Memory B cell (primary cell): ENCODE data around the gene NDFIP2.
A peak's percentile ranks its signal among the peaks of the same experiment; 100 is the strongest.

ENCODE experiments used
- ATAC-seq: fragments of 150-1000 bp; cut with Tn5 transposase; 2 replicates; pipeline ENCODE4 v1.10.0; 2021; ENCODE audit warnings: low read depth, mild to moderate bottlenecking, moderate library complexity
- DNase-seq, 2 donors: peaks; one replicate each; pipeline ENCODE4 v3.0.0; 2022; ENCODE audit warnings: low spot score in 2 of 2
- H3K27ac Mint-ChIP-seq: one replicate; pipeline ENCODE4 v1.8.0; 2022; ENCODE audit warnings: mild to moderate bottlenecking, moderate library complexity, mixed read lengths
- H3K27me3 Mint-ChIP-seq: one replicate; pipeline ENCODE4 v1.8.0; 2022; ENCODE audit warnings: mixed read lengths
- H3K36me3 Mint-ChIP-seq: one replicate; pipeline ENCODE4 v1.8.0; 2022; ENCODE audit warnings: mild to moderate bottlenecking, mixed read lengths
- H3K4me1 Mint-ChIP-seq: one replicate; pipeline ENCODE4 v1.8.0; 2022; ENCODE audit warnings: mixed read lengths
- H3K4me3 Mint-ChIP-seq: one replicate; pipeline ENCODE4 v1.8.0; 2022; ENCODE audit warnings: mild to moderate bottlenecking, moderate library complexity, mixed read lengths
- H3K9me3 Mint-ChIP-seq: one replicate; pipeline ENCODE4 v1.8.0; 2022; ENCODE audit warnings: mixed read lengths

The NDFIP2 gene

DNA sequence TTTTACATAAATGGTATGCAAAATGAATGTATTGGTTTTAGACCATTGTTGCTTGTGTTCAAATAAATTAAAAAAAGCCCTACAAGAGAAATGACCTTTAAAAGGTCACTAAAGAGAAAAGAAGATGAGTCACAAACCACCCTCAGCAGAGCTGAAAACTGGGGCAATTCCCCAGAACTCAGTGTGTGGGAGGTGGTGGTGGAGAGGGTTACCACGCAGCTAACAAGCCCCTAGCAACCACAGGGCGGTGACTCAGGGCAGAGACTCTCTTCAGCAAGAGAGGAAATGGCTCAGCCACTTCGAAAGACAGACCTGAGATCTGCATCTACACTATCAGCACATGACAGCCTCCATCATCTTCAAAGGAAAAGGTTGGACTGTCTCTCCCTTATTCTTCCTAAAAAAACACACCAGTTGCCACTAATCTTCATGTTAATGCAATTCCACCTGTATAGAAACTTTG lies 29.4 kb upstream of the NDFIP2 start:
- H3K27me3 Mint-ChIP-seq: peaks cover 9% of the 10 kb centered on the region
- H3K36me3 Mint-ChIP-seq: no peaks in the 10 kb centered on the region
- no peak overlapping the region for H3K27ac Mint-ChIP-seq
- peaks cover 11% of the 10 kb centered on the region for H3K4me1 Mint-ChIP-seq
- ATAC-seq (peak; percentile 77), DNase-seq (no peak)
- peaks cover 2% of the 10 kb centered on the region for H3K9me3 Mint-ChIP-seq
- no peak overlapping the region for H3K4me3 Mint-ChIP-seq

DNA sequence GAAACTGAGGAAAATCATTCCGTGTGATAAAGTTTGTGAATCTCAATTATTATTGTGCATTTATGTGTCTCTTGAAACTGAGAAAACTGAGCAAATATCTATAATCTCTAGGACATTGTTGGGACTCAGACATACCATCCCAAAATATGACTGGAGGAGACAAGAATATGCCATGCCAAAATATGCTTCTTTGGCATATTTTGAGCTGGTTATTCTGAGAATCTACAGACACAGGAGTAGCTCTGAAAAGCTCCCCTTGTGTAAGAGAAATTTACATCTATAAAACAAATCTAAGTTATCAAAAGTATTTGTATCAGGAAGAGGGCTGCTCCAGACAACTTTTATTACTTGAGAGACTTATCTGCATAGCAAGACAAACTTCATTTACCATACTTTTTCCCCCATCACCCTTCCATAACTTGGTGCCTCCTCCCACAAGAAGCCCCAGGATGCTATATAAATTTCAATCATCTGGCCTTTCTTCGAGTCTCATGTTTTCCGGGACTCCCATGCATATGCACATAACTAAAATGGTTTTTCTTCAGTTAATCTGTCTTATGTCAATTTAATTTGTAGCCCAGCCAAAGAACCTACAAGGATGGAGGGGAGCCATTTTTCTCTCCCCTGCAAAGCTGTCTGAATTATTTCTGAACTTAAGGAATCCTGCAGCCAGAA lies 28.6 kb upstream of the NDFIP2 start:
- no peak for ATAC-seq
- Mint-ChIP-seq H3K9me3 (peaks cover 2% of the 10 kb centered on the region), H3K4me3 (no peak overlapping the region), H3K27ac (no peak overlapping the region), H3K4me1 (peaks cover 11% of the 10 kb centered on the region), H3K27me3 (peaks cover 9% of the 10 kb centered on the region), H3K36me3 (no peaks in the 10 kb centered on the region)
- no peak for DNase-seq

DNA sequence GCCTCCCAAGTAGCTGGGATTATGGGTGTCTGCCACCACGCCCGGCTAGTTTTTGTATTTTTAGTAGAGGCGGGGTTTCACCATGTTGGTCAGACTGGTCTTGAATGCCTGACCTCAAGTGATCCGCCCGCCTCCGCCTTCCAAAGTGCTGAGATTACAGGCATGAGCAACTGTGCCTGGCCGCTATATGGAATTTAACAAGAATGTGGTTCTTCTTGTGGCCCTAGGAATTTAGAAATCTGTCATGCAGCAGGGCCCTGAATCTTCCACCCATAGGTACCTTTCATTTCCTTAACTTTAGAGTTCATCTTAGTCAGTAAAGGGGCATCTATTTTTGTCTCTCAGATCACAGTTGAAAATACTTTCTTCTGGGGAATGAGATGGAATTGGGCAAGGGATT lies 25.6 kb upstream of the NDFIP2 start:
- peaks cover 10% of the 10 kb centered on the region for H3K27me3 Mint-ChIP-seq
- H3K4me3 Mint-ChIP-seq: no peak overlapping the region
- peaks cover 5% of the 10 kb centered on the region for H3K4me1 Mint-ChIP-seq
- DNase-seq: no peak
- H3K36me3 Mint-ChIP-seq: no peaks in the 10 kb centered on the region
- no peak overlapping the region for H3K27ac Mint-ChIP-seq
- H3K9me3 Mint-ChIP-seq: no peaks in the 10 kb centered on the region
- no peak for ATAC-seq

DNA sequence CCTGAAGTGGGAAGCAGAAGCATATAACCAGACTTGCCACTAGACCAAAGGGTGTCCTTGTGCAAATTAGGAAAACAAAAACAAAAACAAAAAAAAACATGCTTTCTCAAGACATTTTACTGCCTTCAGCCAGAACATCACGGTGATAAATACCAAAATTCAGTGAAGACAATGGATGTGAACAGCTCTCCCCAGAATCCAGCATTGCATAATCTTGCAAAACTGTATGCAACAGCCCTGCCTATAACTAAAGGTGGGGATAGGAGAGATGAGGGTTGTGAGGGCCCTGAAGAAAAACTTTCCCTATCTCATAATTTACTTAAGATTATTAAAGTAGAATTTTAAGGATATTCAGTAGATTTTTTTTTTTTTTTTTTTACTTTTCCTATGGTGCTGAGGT lies 24.9 kb upstream of the NDFIP2 start:
- H3K4me1 Mint-ChIP-seq: peaks cover 5% of the 10 kb centered on the region
- no peak overlapping the region for H3K27ac Mint-ChIP-seq
- DNase-seq: no peak
- no peaks in the 10 kb centered on the region for H3K9me3 Mint-ChIP-seq
- H3K4me3 Mint-ChIP-seq: no peak overlapping the region
- H3K27me3 Mint-ChIP-seq: peaks cover 10% of the 10 kb centered on the region
- no peak for ATAC-seq
- no peaks in the 10 kb centered on the region for H3K36me3 Mint-ChIP-seq

DNA sequence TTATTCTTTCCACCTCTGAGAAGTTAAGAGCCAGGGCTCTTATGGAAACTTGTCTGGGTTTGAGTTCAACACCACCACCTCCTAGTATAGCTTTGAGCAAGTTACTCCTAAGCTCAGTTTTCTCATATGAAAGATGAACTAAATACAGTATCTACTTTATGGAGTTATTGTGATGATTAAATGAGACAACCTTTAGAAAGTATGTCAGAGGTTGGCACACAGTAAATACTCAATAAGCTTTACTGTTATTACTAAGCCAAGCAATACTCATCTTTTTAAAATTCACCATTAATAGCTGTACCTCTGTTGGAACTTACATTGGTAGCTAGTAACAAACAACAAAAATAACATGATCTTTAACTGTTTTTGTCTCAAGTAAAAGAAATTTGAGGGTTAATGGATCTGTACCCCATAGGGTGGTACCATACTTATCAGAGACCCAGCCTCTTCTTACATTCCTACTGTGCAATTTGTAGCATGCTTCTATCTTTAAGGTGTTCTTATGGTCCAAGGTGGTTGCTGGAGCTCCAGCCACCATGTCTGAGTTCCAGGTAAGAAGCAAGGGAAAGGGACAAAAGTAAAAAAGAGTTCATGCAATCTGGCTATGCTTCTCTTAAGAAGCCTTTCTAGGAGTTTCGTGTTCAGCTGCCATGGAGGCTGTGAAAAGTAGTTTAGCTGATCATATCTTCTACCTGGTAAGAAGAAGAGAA lies 24.1 kb upstream of the NDFIP2 start:
- H3K4me3 Mint-ChIP-seq: no peak overlapping the region
- peaks cover 1% of the 10 kb centered on the region for H3K4me1 Mint-ChIP-seq
- H3K36me3 Mint-ChIP-seq: peaks cover 2% of the 10 kb centered on the region
- H3K9me3 Mint-ChIP-seq: no peaks in the 10 kb centered on the region
- ATAC-seq: no peak
- peaks cover 12% of the 10 kb centered on the region for H3K27me3 Mint-ChIP-seq
- DNase-seq: no peak
- H3K27ac Mint-ChIP-seq: no peak overlapping the region

GRCh38 chr13:79457390-79457789 lies 23.6 kb upstream of the NDFIP2 start:
- Mint-ChIP-seq H3K4me1 (no peaks in the 10 kb centered on the region), H3K27ac (no peak overlapping the region), H3K4me3 (no peak overlapping the region)

GRCh38 chr13:79457948-79458347 lies 23.0 kb upstream of the NDFIP2 start:
- H3K27ac Mint-ChIP-seq: no peak overlapping the region
- H3K4me1 Mint-ChIP-seq: no peaks in the 10 kb centered on the region
- H3K9me3 Mint-ChIP-seq: no peaks in the 10 kb centered on the region
- H3K36me3 Mint-ChIP-seq: peaks cover 2% of the 10 kb centered on the region
- no peak overlapping the region for H3K4me3 Mint-ChIP-seq
- H3K27me3 Mint-ChIP-seq: peaks cover 11% of the 10 kb centered on the region
- no peak for DNase-seq
- no peak for ATAC-seq

More at GRCh38 chr13:79457390-79457789, 23.6 kb upstream of the NDFIP2 start:
- Mint-ChIP-seq H3K36me3 (peaks cover 2% of the 10 kb centered on the region), H3K9me3 (no peaks in the 10 kb centered on the region), H3K27me3 (peaks cover 11% of the 10 kb centered on the region)
- DNase-seq (no peak), ATAC-seq (no peak)

- Mint-ChIP-seq H3K36me3 (peaks cover 2% of the 10 kb centered on the region), H3K4me1 (no peaks in the 10 kb centered on the region), H3K9me3 (no peaks in the 10 kb centered on the region), H3K4me3 (no peak overlapping the region), H3K27ac (no peak overlapping the region), H3K27me3 (peaks cover 11% of the 10 kb centered on the region)
- ATAC-seq (no peak), DNase-seq (no peak)
Observed at GRCh38 chr13:79458436-79458835, 22.5 kb upstream of the NDFIP2 start.

GRCh38 chr13:79459906-79460305 lies 21.0 kb upstream of the NDFIP2 start:
- Mint-ChIP-seq H3K4me3 (no peak overlapping the region), H3K4me1 (no peaks in the 10 kb centered on the region), H3K36me3 (peaks cover 2% of the 10 kb centered on the region), H3K27ac (no peak overlapping the region), H3K27me3 (peaks cover 7% of the 10 kb centered on the region), H3K9me3 (no peaks in the 10 kb centered on the region)
- DNase-seq: no peak
- ATAC-seq: no peak

DNA sequence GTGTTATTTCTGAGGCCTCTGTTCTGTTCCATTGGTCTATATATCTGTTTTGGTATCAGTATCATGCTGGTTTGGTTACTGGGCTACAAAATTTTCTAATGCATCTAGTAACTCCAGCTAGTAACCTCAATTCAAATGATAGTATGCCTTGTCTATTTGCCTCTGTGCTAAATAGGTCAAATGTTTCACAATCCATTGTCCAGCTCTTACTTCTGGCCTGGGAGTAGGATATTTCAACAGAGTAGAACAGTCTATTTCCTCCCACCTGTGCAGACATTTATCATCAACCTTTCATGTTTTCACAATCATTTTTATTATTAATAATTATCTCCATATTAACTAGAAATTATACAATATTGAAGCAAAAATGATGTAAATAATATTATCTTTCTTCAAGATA lies 18.1 kb upstream of the NDFIP2 start:
- DNase-seq (no peak), ATAC-seq (no peak)
- Mint-ChIP-seq H3K4me1 (no peaks in the 10 kb centered on the region), H3K4me3 (no peak overlapping the region), H3K9me3 (no peaks in the 10 kb centered on the region), H3K27ac (no peak overlapping the region), H3K36me3 (peaks cover 2% of the 10 kb centered on the region), H3K27me3 (peaks cover 5% of the 10 kb centered on the region)

- H3K36me3 Mint-ChIP-seq: peaks cover 2% of the 10 kb centered on the region
- H3K9me3 Mint-ChIP-seq: no peaks in the 10 kb centered on the region
- no peak for ATAC-seq
- H3K27ac Mint-ChIP-seq: no peak overlapping the region
- no peak for DNase-seq
- H3K27me3 Mint-ChIP-seq: peaks cover 5% of the 10 kb centered on the region
- no peaks in the 10 kb centered on the region for H3K4me1 Mint-ChIP-seq
- no peak overlapping the region for H3K4me3 Mint-ChIP-seq
Observed at GRCh38 chr13:79463604-79464003, 17.4 kb upstream of the NDFIP2 start.

DNA sequence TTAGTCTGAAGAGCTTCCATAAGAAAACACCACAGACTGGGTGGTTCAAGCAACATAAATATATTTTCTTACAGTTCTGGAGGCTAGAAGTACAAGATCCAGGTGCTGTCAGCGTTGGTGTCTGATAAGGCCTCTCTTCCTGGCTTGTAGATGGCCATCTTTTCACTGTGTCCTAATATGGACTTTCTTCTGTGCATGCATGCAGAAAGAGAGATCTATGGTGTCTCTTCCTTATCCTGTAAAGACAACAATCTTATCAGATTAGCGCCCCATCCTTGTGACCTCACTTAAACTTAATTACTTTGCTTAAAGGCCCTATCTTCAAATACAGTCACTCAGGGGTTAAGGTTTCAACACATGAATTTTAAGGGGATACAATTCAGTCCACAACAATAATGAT lies 14.1 kb upstream of the NDFIP2 start:
- no peak overlapping the region for H3K27ac Mint-ChIP-seq
- no peak for ATAC-seq
- no peaks in the 10 kb centered on the region for H3K4me1 Mint-ChIP-seq

DNA sequence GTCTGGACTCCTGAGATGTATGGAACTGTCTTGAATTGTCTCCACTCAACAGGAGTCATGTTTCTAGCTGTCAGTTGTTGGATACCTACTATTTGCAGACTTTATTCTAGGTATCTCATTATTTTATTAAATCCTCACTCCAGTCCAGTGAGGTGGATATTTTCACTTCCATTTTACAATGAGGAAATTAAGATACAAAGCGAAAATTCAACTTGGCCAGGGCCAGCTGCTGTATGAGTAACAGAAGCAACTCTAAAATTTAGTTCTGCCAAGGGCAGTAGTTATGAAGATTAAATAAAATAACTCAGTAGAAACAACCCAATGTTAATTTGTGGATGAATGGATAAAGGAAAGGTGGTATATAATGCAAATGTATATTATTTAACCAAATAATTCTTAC lies 12.6 kb upstream of the NDFIP2 start:
- H3K27ac Mint-ChIP-seq: no peak overlapping the region
- H3K4me3 Mint-ChIP-seq: no peak overlapping the region
- H3K9me3 Mint-ChIP-seq: no peaks in the 10 kb centered on the region
- no peak for ATAC-seq
- H3K4me1 Mint-ChIP-seq: no peaks in the 10 kb centered on the region
- no peaks in the 10 kb centered on the region for H3K36me3 Mint-ChIP-seq
- H3K27me3 Mint-ChIP-seq: peaks cover 1% of the 10 kb centered on the region
- no peak for DNase-seq

More for the DNA sequence above, 14.1 kb upstream of the NDFIP2 start:
- H3K36me3 Mint-ChIP-seq: no peaks in the 10 kb centered on the region
- no peaks in the 10 kb centered on the region for H3K9me3 Mint-ChIP-seq
- H3K4me3 Mint-ChIP-seq: no peak overlapping the region
- peaks cover under 1% of the 10 kb centered on the region for H3K27me3 Mint-ChIP-seq
- no peak for DNase-seq

DNA sequence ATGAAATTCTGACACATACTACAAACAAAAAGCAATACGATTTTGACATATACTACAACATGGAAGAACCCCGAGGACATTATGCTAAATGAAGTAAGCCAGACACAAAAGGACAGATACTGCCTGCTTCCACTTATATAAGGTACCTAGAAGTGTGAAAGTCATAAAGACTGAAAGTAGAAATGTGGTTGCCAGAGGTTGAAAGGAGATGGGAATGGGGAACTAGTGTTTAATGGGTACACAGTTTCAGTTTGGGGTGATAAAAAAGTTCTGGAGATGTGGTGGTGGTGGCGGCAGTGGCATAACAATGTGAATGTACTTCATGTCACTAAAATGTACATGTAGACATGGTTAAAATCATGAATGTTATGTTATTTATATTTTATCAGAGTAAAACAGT lies 12.1 kb upstream of the NDFIP2 start:
- no peak overlapping the region for H3K27ac Mint-ChIP-seq
- DNase-seq (no peak), ATAC-seq (no peak)
- H3K36me3 Mint-ChIP-seq: no peaks in the 10 kb centered on the region
- H3K9me3 Mint-ChIP-seq: no peaks in the 10 kb centered on the region
- H3K4me1 Mint-ChIP-seq: no peaks in the 10 kb centered on the region
- peaks cover 1% of the 10 kb centered on the region for H3K27me3 Mint-ChIP-seq
- H3K4me3 Mint-ChIP-seq: no peak overlapping the region

GRCh38 chr13:79469608-79470007 lies 11.3 kb upstream of the NDFIP2 start:
- no peak for DNase-seq
- no peak for ATAC-seq
- H3K4me1 Mint-ChIP-seq: no peaks in the 10 kb centered on the region
- H3K27ac Mint-ChIP-seq: no peak overlapping the region
- H3K9me3 Mint-ChIP-seq: peaks cover 2% of the 10 kb centered on the region
- H3K4me3 Mint-ChIP-seq: no peak overlapping the region
- peaks cover 7% of the 10 kb centered on the region for H3K27me3 Mint-ChIP-seq
- peaks cover 2% of the 10 kb centered on the region for H3K36me3 Mint-ChIP-seq
